ENCODE data around the gene FADS2. TPM values are rescaled to one million over a fixed set of nuclear protein-coding genes. Genes with fewer than 3 reads are reported as not detected.

Gene FADS2
- total and polyA plus RNA-seq, 9 of the 15 experiments (the other 6 are each of a cell fraction or from before 2014, with no cell fraction given), result 2.9 to 42.8 (median 16.2) TPM

DNA sequence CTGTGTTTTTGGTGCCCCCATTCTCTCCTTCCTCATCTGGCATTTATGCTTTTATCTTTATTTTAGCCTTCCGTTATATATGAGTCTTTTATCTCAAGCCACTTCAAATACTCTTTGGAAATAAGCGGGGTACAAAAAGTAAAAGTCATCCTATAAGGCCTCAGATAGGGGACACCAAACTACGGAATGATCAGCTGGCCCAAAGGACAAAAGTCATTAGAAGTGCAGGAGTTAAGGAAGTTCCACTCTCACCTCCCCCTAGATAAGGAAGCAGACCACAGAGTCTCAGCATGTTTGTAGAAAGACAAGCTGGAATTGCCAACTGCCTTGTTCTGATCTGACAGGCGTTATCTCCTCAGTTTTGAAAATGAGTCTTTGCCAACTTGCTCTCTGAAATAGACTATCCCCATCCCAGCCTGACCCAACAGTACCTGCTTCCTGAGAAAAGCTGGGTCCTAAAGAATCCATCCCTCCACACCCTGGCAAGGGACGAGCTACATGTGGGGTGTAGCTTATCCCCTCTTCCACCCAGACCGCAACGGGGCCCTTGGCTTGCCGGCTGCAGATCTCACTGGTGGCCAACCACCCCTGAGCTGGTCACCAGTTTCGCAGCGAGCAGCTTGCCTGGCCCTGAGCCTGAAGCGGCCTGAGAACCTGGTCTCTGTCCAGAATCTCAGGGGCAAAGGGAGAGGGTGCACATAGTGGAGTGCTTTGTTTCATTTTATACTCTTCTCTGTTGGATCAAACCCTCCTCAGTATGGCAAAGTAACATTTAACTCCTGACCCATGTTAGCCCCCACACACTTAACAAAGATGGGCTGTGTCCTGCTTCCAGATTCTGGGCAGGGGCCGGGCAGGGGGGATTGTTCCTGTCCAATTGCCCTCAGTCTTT is 13.8 kb downstream of the FADS2 start (continued):
- TF ChIP-seq ATF3 (IDR thresholded peaks at IDR 0.05) (no peak; the same call in 1 of the 2 replicates), ATF3 (CRISPR knock-in tag; conservative IDR thresholded peaks at IDR 0.05) (no peak; the same call in 1 of the 2 replicates), HCFC1 (IDR thresholded peaks at IDR 0.05; ENCODE audit: low read depth, low read length) (no peak), MXI1 (IDR thresholded peaks at IDR 0.05; ENCODE audit: low read depth, low read length) (no peak), ZNF174 (CRISPR knock-in tag; IDR thresholded peaks at IDR 0.05) (0 out of 2 replicates have a peak, but pooled peaks have one; percentile 72), CTCF (IDR thresholded peaks at IDR 0.05 in 2 of 3, conservative IDR thresholded peaks at IDR 0.05 in 1 of 3; ENCODE audit: insufficient read depth in 2 of 3, low read depth in 1 of 3, low read length in 3 of 3) (no peak), ZNF224 (CRISPR knock-in tag; IDR thresholded peaks at IDR 0.05) (no peak), ZNF764 (CRISPR knock-in tag; IDR thresholded peaks at IDR 0.05; ENCODE audit: low read depth) (no peak), TCF3 (CRISPR knock-in tag; IDR thresholded peaks at IDR 0.05) (peak; percentile 90), KLF1 (tag; IDR thresholded peaks at IDR 0.05) (no peak), ZNF707 (CRISPR knock-in tag; conservative IDR thresholded peaks at IDR 0.05) (no peak)
- TF ChIP-seq, protein P1, sequence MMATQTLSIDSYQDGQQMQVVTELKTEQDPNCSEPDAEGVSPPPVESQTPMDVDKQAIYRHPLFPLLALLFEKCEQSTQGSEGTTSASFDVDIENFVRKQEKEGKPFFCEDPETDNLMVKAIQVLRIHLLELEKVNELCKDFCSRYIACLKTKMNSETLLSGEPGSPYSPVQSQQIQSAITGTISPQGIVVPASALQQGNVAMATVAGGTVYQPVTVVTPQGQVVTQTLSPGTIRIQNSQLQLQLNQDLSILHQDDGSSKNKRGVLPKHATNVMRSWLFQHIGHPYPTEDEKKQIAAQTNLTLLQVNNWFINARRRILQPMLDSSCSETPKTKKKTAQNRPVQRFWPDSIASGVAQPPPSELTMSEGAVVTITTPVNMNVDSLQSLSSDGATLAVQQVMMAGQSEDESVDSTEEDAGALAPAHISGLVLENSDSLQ (IDR thresholded peaks at IDR 0.05), result peak; percentile 86
- TF ChIP-seq, protein P2, sequence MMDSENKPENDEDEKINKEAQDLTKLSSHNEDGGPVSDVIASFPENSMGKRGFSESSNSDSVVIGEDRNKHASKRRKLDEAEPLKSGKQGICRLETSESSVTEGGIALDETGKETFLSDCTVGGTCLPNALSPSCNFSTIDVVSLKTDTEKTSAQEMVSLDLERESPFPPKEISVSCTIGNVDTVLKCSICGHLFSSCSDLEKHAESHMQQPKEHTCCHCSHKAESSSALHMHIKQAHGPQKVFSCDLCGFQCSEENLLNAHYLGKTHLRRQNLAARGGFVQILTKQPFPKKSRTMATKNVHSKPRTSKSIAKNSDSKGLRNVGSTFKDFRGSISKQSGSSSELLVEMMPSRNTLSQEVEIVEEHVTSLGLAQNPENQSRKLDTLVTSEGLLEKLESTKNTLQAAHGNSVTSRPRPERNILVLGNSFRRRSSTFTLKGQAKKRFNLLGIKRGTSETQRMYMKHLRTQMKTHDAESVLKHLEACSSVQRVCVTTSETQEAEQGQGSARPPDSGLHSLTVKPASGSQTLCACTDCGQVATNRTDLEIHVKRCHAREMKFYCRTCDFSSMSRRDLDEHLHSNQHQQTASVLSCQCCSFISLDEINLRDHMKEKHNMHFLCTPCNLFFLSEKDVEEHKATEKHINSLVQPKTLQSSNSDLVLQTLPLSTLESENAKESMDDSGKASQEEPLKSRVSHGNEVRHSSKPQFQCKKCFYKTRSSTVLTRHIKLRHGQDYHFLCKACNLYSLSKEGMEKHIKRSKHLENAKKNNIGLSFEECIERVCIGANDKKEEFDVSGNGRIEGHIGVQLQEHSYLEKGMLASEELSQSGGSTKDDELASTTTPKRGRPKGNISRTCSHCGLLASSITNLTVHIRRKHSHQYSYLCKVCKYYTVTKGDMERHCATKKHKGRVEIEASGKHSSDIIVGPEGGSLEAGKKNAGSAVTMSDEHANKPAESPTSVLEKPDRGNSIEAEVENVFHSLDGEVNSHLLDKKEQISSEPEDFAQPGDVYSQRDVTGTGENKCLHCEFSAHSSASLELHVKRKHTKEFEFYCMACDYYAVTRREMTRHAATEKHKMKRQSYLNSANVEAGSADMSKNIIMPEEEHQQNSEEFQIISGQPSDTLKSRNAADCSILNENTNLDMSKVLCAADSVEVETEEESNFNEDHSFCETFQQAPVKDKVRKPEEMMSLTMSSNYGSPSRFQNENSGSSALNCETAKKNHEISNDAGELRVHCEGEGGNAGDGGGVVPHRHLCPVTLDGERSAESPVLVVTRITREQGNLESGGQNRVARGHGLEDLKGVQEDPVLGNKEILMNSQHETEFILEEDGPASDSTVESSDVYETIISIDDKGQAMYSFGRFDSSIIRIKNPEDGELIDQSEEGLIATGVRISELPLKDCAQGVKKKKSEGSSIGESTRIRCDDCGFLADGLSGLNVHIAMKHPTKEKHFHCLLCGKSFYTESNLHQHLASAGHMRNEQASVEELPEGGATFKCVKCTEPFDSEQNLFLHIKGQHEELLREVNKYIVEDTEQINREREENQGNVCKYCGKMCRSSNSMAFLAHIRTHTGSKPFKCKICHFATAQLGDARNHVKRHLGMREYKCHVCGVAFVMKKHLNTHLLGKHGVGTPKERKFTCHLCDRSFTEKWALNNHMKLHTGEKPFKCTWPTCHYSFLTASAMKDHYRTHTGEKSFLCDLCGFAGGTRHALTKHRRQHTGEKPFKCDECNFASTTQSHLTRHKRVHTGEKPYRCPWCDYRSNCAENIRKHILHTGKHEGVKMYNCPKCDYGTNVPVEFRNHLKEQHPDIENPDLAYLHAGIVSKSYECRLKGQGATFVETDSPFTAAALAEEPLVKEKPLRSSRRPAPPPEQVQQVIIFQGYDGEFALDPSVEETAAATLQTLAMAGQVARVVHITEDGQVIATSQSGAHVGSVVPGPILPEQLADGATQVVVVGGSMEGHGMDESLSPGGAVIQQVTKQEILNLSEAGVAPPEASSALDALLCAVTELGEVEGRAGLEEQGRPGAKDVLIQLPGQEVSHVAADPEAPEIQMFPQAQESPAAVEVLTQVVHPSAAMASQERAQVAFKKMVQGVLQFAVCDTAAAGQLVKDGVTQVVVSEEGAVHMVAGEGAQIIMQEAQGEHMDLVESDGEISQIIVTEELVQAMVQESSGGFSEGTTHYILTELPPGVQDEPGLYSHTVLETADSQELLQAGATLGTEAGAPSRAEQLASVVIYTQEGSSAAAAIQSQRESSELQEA (IDR thresholded peaks at IDR 0.05; ENCODE audit: low read depth), result peak; percentile 76
- TF ChIP-seq, protein P3, sequence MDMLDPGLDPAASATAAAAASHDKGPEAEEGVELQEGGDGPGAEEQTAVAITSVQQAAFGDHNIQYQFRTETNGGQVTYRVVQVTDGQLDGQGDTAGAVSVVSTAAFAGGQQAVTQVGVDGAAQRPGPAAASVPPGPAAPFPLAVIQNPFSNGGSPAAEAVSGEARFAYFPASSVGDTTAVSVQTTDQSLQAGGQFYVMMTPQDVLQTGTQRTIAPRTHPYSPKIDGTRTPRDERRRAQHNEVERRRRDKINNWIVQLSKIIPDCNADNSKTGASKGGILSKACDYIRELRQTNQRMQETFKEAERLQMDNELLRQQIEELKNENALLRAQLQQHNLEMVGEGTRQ (CRISPR knock-in tag; IDR thresholded peaks at IDR 0.05), result no peak
